ENCODE measurements around the gene CDKN1A.

Gene CDKN1A

DNA sequence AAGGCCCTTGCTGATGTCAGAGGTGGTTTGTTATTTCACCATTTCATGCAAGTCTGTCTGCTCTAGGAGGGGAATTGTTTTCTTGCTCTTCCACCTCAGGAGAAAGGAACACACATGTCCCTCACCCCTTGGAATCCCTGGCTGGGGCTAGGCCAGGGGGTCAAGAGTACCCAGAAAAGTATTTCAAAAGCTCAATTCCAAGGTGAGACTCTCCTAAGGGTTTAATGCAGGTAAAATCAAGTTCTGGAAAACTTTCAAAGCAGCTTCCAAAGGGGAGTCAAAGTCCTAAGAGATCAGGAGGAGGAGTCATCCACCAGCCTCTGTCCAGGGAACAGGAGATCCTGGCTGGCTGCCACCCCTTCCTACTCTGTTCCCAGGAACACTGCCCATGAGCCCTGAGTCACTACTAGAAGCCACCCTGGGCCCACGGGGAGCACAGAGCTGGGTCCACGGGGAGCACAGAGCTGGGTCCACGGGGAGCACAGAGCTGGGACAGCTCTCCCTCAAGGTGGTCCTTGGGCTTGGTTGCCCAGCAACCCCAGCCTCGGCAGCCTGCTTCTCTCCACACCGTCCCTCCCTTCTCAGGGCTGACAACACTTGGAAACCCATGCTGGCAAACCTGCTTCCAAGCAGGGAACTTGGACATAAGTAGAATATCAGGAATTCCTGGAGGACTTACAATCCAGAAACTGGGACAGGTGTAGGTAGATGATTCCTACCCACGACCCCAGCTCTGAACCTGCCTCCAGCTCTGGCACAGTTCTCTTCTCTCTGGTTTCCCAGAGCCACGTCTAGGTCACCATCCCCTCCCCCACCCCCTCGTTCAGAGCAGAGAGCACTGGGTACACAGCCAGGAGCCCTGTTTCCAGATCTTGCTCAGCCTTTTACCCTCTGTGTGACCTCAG lies 35.3 kb upstream of the CDKN1A start:
- ChIA-PET POLR2A (interaction anchor here (1.3 kb wide), 1 partner anchor 35 kb away, joined by 3 read pairs; the partner anchor contains the start of gene CDKN1A), CTCF (interaction anchor here (0.6 kb wide), 1 partner anchor 341 kb away, joined by 3 read pairs; no protein-coding TSS in a partner anchor)
- DNase-seq (ENCODE audit: extremely low spot score): no peak
- TF ChIP-seq FOXA1 (IDR thresholded peaks at IDR 0.05) (no peak), BHLHE40 (IDR thresholded peaks at IDR 0.05; ENCODE audit: borderline replicate concordance) (no peak), TARDBP (IDR thresholded peaks at IDR 0.05) (no peak), PKNOX1 (IDR thresholded peaks at IDR 0.05) (no peak), ZNF384 (IDR thresholded peaks at IDR 0.05) (no peak), L3MBTL2 (conservative IDR thresholded peaks at IDR 0.05) (no peak), FOXM1 (IDR thresholded peaks at IDR 0.05; ENCODE audit: borderline replicate concordance) (no peak)

DNA sequence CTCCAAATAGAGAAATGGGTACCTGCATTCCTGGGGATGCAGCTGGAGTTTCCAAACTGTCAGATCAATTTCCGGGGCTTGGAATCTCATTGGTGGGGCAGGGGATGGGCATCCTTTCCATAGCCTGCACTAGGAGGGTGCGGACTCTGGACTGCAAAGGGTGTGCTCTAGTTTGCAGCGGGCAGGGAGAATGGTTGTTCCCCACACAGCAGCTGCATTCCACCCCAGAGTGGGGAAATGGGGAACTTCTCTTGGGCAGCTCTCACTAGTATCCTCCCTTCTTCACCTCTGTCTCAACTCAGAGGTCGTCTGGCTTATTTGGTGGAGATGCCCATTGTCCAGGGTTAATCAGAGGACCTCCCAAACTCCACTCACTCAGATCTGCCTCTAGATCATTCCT lies 34.5 kb upstream of the CDKN1A start:
- ChIA-PET CTCF (no interaction called here), POLR2A (interaction anchor here (1.3 kb wide), 2 partner anchors 23 to 35 kb away, joined by 3 to 6 read pairs; partner anchors contain the start of gene CDKN1A)
- TF ChIP-seq BHLHE40 (IDR thresholded peaks at IDR 0.05; ENCODE audit: borderline replicate concordance): no peak
- TF ChIP-seq FOXM1 (IDR thresholded peaks at IDR 0.05; ENCODE audit: borderline replicate concordance): no peak
- TF ChIP-seq TARDBP (IDR thresholded peaks at IDR 0.05): no peak
- TF ChIP-seq ARNT (IDR thresholded peaks at IDR 0.05): no peak
- TF ChIP-seq CTBP1 (IDR thresholded peaks at IDR 0.05; ENCODE audit: borderline replicate concordance): no peak
- TF ChIP-seq LEF1 (IDR thresholded peaks at IDR 0.05; ENCODE audit: borderline replicate concordance): no peak
- no peak for TF ChIP-seq PKNOX1 (IDR thresholded peaks at IDR 0.05)
- no peak for TF ChIP-seq FOXA1 (IDR thresholded peaks at IDR 0.05)
- no peak for TF ChIP-seq FOXK2 (IDR thresholded peaks at IDR 0.05)
- TF ChIP-seq L3MBTL2 (conservative IDR thresholded peaks at IDR 0.05): no peak
- TF ChIP-seq HDGF (IDR thresholded peaks at IDR 0.05; ENCODE audit: borderline replicate concordance): no peak
- no peak for TF ChIP-seq ZNF384 (IDR thresholded peaks at IDR 0.05)
- no peak for TF ChIP-seq NFRKB (IDR thresholded peaks at IDR 0.05)
- no peak for TF ChIP-seq SUZ12 (IDR thresholded peaks at IDR 0.05)
- no peak for TF ChIP-seq ELF4 (IDR thresholded peaks at IDR 0.05)
- no peak for TF ChIP-seq SP1 (IDR thresholded peaks at IDR 0.05)
- no peak for DNase-seq (ENCODE audit: extremely low spot score)

DNA sequence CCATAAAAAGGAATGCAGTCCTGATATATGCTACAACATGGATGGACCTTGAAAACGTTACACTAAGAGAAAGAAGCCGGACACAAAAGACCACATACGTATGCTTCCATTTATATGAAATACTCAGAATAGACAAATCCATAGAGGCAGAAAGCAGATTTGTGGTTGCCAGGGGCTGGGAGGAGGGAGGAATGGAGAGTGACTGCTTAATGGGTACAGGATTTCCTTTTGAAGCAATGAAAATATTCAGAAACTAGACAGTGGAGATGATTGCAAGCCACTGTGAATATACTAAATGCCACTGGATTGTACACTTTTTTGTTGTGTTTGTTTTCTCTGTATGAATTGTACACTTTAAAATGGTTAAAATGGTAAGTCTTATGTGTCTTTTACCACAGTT lies 29.4 kb upstream of the CDKN1A start:
- no peak for TF ChIP-seq FOXK2 (IDR thresholded peaks at IDR 0.05)
- TF ChIP-seq SP1 (IDR thresholded peaks at IDR 0.05): no peak
- no peak for TF ChIP-seq LEF1 (IDR thresholded peaks at IDR 0.05; ENCODE audit: borderline replicate concordance)
- TF ChIP-seq SUZ12 (IDR thresholded peaks at IDR 0.05): no peak
- TF ChIP-seq L3MBTL2 (conservative IDR thresholded peaks at IDR 0.05): no peak
- no peak for TF ChIP-seq PKNOX1 (IDR thresholded peaks at IDR 0.05)
- TF ChIP-seq FOXA1 (IDR thresholded peaks at IDR 0.05): no peak
- no peak for TF ChIP-seq NFRKB (IDR thresholded peaks at IDR 0.05)
- ChIA-PET POLR2A (interaction anchor here (0.7 kb wide), 1 partner anchor 715 kb away, joined by 3 read pairs; no protein-coding TSS in a partner anchor), CTCF (no interaction called here)
- no peak for DNase-seq (ENCODE audit: extremely low spot score)

DNA sequence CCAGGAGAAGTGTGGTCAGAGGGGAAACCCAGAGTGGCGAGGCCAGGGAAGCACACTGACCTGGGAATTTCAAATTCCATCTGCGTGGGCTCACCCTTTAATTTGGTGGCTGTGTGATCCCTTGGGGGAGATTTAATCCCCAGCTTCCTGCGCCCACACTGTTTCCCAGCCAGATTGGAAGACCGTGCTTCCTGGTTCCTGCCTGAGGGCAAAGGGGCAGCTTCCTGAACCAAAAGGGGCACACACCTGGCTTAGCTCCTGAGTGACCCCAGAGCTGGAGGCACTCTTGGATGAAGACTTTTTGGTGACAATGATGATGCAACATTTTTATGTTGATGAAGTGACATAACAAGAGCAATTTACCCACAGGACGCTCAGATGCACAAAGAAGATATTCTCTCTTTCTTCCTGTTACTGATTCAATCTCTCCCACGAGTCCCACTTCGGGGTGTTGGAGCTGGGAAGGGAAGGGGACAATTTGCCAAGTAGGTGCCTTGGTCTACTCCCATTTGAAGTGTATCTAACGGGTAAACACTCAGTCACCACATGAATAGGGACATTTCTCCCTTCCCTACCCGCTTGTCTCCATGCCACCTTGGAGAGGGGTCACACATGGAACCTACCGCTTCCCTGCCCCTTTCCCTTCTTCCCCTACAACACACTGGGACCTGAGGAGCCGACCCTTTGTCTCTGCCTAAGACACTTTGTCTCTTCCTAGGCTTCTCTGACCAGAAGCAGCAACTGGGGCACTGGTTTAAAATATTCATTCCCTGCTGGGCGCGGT lies 28.6 kb upstream of the CDKN1A start:
- CTCF ChIA-PET: interaction anchor here (0.6 kb wide), 1 partner anchor 540 kb away, joined by 3 read pairs; no protein-coding TSS in a partner anchor
- TF ChIP-seq FOXK2 (IDR thresholded peaks at IDR 0.05): no peak
- TF ChIP-seq SUZ12 (IDR thresholded peaks at IDR 0.05): no peak
- no peak for TF ChIP-seq ARNT (IDR thresholded peaks at IDR 0.05)
- no peak for TF ChIP-seq PKNOX1 (IDR thresholded peaks at IDR 0.05)
- no peak for TF ChIP-seq LEF1 (IDR thresholded peaks at IDR 0.05; ENCODE audit: borderline replicate concordance)
- TF ChIP-seq L3MBTL2 (conservative IDR thresholded peaks at IDR 0.05): no peak
- TF ChIP-seq ZNF384 (IDR thresholded peaks at IDR 0.05): no peak
- TF ChIP-seq FOXA1 (IDR thresholded peaks at IDR 0.05): no peak
- TF ChIP-seq BHLHE40 (IDR thresholded peaks at IDR 0.05; ENCODE audit: borderline replicate concordance): no peak
- no peak for TF ChIP-seq HDGF (IDR thresholded peaks at IDR 0.05; ENCODE audit: borderline replicate concordance)
- TF ChIP-seq NFRKB (IDR thresholded peaks at IDR 0.05): no peak
- POLR2A ChIA-PET: interaction anchor here (0.7 kb wide), 1 partner anchor 716 kb away, joined by 3 read pairs; no protein-coding TSS in a partner anchor
- no peak for DNase-seq (ENCODE audit: extremely low spot score)

GRCh38 chr6:36650848-36651478 lies 27.6 kb upstream of the CDKN1A start:
- ChIA-PET POLR2A (interaction anchor here (1.5 kb wide), 1 partner anchor 16 kb away, joined by 5 read pairs; no protein-coding TSS in a partner anchor), CTCF (no interaction called here)
- no peak for DNase-seq (ENCODE audit: extremely low spot score)
- no peak for TF ChIP-seq CTBP1 (IDR thresholded peaks at IDR 0.05; ENCODE audit: borderline replicate concordance)
- no peak for TF ChIP-seq NFRKB (IDR thresholded peaks at IDR 0.05)
- TF ChIP-seq TARDBP (IDR thresholded peaks at IDR 0.05): no peak
- no peak for TF ChIP-seq PKNOX1 (IDR thresholded peaks at IDR 0.05)
